ENCODE results near the gene R3HDM2.

GRCh38 chr12:57431654-57432188 lies 878 bp upstream of the R3HDM2 start:
- no peak for TF ChIP-seq CDX4 (CRISPR knock-in tag; IDR thresholded peaks at IDR 0.05; ENCODE audit: borderline replicate concordance)
- no peak for TF ChIP-seq NFATC4 (CRISPR knock-in tag; IDR thresholded peaks at IDR 0.05)
- TF ChIP-seq, protein P1, sequence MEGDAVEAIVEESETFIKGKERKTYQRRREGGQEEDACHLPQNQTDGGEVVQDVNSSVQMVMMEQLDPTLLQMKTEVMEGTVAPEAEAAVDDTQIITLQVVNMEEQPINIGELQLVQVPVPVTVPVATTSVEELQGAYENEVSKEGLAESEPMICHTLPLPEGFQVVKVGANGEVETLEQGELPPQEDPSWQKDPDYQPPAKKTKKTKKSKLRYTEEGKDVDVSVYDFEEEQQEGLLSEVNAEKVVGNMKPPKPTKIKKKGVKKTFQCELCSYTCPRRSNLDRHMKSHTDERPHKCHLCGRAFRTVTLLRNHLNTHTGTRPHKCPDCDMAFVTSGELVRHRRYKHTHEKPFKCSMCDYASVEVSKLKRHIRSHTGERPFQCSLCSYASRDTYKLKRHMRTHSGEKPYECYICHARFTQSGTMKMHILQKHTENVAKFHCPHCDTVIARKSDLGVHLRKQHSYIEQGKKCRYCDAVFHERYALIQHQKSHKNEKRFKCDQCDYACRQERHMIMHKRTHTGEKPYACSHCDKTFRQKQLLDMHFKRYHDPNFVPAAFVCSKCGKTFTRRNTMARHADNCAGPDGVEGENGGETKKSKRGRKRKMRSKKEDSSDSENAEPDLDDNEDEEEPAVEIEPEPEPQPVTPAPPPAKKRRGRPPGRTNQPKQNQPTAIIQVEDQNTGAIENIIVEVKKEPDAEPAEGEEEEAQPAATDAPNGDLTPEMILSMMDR (IDR thresholded peaks at IDR 0.05) = no peak
- TF ChIP-seq FOXK1 (CRISPR knock-in tag; IDR thresholded peaks at IDR 0.05) = no peak
- TF ChIP-seq, protein P2, sequence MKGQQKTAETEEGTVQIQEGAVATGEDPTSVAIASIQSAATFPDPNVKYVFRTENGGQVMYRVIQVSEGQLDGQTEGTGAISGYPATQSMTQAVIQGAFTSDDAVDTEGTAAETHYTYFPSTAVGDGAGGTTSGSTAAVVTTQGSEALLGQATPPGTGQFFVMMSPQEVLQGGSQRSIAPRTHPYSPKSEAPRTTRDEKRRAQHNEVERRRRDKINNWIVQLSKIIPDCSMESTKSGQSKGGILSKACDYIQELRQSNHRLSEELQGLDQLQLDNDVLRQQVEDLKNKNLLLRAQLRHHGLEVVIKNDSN (CRISPR knock-in tag; IDR thresholded peaks at IDR 0.05) = no peak
- no peak for TF ChIP-seq SMAD4 (CRISPR knock-in tag; IDR thresholded peaks at IDR 0.05)
- TF ChIP-seq ZNF138 (CRISPR knock-in tag; conservative IDR thresholded peaks at IDR 0.05) = no peak
- TF ChIP-seq MXD4 (CRISPR knock-in tag; IDR thresholded peaks at IDR 0.05; ENCODE audit: borderline replicate concordance) = no peak
- no peak for TF ChIP-seq ZNF512 (CRISPR knock-in tag; IDR thresholded peaks at IDR 0.05; ENCODE audit: borderline replicate concordance)

Data from WTC11 (cell line).